HuH-7.5 (cell line): ENCODE data around the gene IGSF22.
"Not testable (repeated sequence)": the region's sequence is repeated elsewhere in the genome, so short reads cannot be mapped to it uniquely, and the experiment has no call there.

Experiments used
- DNase-seq: peaks from one replicate; pipeline ENCODE4 v3.0.0; 2011; ENCODE audit warnings: low spot score

Gene IGSF22

GRCh38 chr11:18691467-18692140 is 34.4 kb downstream of the IGSF22 start:
- DNase-seq, result not testable (repeated sequence)

GRCh38 chr11:18684267-18684666 is 41.7 kb downstream of the IGSF22 start:
- no peak for DNase-seq

GRCh38 chr11:18682466-18682865 is 43.5 kb downstream of the IGSF22 start:
- no peak for DNase-seq

- not testable (repeated sequence) for DNase-seq
Observed at GRCh38 chr11:18681949-18682348, 44.0 kb downstream of the IGSF22 start.

DNA sequence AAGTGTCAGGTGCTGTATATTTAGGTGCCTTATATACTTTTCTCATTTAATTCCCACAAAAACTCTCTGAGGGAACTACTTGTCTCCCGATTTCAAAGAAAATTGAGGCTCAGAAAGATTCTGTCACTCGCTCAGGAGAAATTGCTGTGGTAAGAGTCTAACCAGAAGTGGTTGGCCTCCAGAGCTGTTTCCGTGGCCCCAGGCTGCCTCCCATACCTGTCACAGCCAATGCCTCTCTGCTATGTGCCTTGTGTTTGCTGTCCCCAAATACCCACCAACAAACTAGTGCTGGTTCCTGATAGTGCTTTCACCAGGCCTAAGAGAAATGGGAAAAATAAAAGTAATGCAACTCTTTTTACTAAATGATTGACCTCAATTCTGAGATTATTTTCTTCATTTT is 48.4 kb downstream of the IGSF22 start:
- no peak for DNase-seq

DNA sequence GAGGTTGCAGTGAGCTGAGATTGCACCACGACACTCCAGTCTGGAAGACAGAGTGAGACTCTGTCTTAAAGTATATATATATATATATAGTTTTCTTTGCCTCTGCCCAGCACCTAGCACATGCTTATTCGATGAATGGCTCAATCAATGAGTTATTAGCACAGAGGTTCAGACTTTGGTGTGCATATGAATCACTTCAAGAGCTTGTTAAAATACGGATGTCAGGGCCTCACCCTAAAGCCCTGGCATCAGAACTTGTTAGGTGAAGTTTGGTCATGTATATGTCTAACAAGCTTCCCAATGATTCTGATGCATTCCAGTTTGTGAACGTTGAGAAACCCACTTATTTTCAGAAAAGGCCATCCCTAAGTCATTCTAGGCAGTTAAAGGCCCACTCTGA is 49.2 kb downstream of the IGSF22 start:
- DNase-seq, result no peak

- not testable (repeated sequence) for DNase-seq
Observed at GRCh38 chr11:18672209-18672608, 53.8 kb downstream of the IGSF22 start.

DNA sequence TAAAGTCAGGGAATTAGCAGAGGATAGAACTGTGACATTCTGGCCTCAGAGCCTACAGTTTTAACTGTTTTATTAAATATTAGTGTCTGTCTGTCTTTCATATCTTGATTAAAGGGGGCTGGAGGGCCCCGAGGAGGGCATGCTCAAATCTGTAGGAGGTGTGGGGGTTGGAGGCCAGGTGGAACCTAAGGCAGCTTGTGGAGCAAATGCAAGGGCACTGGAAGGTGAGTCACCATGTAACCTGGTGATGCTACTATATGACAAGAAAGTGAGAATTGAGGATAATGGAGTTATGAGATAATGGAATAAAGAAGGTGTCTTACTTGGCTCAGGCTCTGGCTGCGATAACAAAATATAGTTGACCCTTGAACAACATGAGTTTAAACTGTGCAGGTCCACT is 54.7 kb downstream of the IGSF22 start:
- no peak for DNase-seq

- DNase-seq, result no peak
Observed at GRCh38 chr11:18669711-18670110, 56.3 kb downstream of the IGSF22 start.

- no peak for DNase-seq
Observed at GRCh38 chr11:18669219-18669596, 56.8 kb downstream of the IGSF22 start.

GRCh38 chr11:18668131-18668530 is 57.9 kb downstream of the IGSF22 start:
- no peak for DNase-seq

GRCh38 chr11:18665353-18665872 is 60.6 kb downstream of the IGSF22 start:
- not testable (repeated sequence) for DNase-seq

GRCh38 chr11:18657673-18658072 is 68.3 kb downstream of the IGSF22 start:
- no peak for DNase-seq
